HTR-8/SVneo (cell line): ENCODE results near the gene INHBE.
"Not testable (repeated sequence)": the region's sequence is repeated elsewhere in the genome, so short reads cannot be mapped to it uniquely, and the experiment has no call there.

Experiments used
- DNase-seq: peaks from one replicate; pipeline ENCODE4 v3.0.0; 2011; ENCODE audit warnings: low spot score, mixed read lengths; ENCODE audit not compliant: insufficient read length
- FAIRE-seq: peaks from 2 replicates; lab custom pipeline; 2011; peaks lifted over from hg19 to GRCh38; lab: Jason Lieb, UNC

INHBE gene

GRCh38 chr12:57454566-57455373 is at the start of gene INHBE:
Gene INHBE, plus strand, starts transcription at chr12:57455307. Its CDS starts 230 bp downstream, at chr12:57455537.
- no peak for DNase-seq
- no peak for FAIRE-seq

- FAIRE-seq (no peak), DNase-seq (no peak)
These were observed 44.6 kb upstream of the INHBE start for GRCh38 chr12:57410534-57410933.

DNA sequence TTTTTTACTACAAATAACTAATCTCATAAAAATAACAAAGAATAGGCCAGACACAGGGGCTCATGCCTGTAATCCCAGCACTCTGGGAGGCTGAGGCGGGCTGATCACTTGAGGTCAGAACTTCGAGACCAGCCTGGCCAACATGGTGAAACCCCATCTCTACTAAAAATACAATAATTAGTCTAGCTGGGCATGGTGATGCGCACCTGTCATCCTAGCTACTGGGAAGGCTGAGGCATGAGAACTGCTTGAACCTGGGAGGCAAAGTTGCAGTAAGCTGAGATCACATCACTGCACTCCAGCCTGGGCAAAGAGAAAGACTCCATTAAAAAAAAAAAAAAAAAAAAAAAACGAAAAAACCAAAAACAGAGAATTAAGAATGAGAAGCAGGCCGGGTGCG is 40.9 kb upstream of the INHBE start:
- DNase-seq, FAIRE-seq: not testable (repeated sequence)

DNA sequence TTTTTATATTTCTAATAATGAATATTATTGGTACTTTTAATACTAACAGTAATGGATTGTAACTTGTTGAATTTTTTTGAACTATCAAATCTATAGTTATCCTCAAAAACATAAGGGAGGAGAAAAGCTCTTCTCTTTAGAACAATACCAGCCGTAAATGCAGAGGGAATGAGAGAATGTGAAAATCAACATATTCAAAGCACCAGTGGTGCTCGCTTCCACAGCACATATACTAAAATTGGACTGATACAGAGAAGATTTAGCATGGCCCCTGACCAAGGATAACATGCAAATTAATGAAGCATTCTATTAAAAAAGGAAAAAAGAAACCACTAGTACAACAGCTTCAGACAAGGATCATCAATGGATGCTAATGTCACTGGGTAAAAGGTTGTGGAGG is 40.0 kb upstream of the INHBE start:
- DNase-seq (no peak), FAIRE-seq (no peak)

DNA sequence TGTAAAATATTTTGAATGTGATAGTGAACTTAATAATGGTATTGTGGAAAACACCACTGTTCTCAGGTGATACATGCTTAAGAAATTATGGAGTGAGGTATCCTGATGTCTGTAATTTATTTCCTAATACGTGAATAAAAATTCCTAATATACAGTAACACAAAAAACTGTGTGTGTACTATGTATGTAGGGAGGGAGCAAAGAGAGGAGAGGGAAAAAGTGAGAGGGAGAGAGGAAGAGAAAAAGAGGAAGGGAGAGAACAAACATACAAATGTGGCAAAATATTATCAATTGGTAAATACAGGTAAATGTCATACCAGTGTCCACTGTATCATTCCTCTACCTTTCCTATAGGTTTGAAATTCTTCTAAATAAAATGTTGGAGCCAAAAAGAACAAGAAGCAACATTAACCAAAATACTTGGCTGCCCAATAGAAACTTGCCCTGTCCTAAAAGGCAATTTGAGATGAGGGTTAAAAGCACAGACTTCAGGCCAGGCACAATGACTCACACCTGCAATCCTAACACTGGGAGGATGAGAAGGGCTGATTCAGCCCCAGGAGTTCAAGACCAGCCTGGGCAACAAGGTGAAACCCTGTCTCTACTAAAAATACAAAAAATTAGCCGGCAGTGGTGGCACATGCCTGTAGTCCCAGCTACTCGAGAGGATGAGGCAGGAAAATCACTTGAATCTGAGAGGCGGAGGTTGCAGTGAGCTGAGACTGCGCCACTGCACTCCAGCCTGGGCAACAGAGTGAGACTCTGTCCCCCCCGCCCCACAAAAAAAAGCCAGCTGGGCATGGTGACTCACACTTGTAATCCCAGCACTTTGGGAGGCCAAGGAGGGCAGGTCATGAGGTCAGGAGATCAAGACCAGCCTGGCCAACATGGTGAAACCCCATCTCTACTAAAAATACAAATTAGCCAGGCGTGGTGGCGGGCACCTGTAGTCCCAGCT is 38.8 kb upstream of the INHBE start:
- DNase-seq (no peak), FAIRE-seq (no peak)

- DNase-seq = no peak
- FAIRE-seq = no peak
These were observed 36.9 kb upstream of the INHBE start for GRCh38 chr12:57418255-57418654.

GRCh38 chr12:57419495-57419894 is 35.6 kb upstream of the INHBE start:
- FAIRE-seq = no peak
- no peak for DNase-seq

GRCh38 chr12:57420482-57420881 is 34.6 kb upstream of the INHBE start:
- FAIRE-seq (no peak), DNase-seq (no peak)

GRCh38 chr12:57426948-57427347 is 28.2 kb upstream of the INHBE start:
- not testable (repeated sequence) for FAIRE-seq, DNase-seq

DNA sequence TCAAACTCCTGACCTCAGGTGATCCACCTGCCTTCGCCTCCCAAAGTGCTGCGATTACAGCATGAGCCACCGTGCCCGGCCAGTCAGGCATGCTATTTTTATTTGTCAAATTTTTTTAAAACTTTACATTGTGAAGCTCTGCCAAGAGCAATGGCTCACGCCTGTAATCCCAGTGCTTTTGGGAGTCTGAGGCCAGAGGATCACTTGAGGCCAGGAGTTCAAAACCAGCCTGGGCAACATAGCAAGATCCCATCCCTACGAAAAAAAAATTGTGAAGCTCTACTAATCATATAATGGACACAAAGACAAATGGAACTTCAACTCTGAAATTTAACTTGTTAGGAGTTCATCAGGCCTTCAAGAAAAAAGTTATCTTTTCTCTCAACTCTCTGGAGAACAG is 26.1 kb upstream of the INHBE start:
- no peak for FAIRE-seq
- no peak for DNase-seq

DNA sequence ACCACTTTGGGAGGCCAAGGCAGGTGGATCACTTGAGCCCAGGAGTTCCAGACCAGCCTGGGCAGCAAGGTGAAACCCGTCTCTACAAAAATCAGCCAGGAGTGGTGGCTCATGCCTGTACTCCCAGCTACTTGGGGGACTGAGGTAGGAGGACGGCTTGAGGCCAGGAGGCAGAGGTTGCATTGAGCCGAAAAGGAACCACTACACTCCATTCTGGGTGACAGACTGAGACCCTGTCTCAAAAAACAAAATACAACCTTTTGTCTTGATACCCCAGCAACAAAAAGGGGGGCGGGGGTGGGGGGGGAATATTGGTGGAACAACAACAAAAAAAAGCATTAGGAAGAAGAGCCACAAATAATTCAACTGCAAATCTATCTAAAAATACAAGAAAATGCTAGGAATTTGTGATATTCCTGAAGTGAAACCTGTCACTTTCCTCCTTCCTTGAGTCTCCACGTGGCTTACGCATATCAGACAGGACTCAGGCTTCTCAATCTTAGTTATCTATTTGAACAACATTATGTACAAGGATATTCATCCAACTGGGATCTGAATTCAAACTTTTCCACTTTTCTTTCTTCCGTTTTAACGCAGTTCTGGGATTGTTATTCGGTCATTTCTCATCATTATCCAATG is 25.5 kb upstream of the INHBE start:
- no peak for FAIRE-seq
- DNase-seq = no peak

GRCh38 chr12:57430112-57430930 is 24.8 kb upstream of the INHBE start:
- FAIRE-seq (no peak), DNase-seq (no peak)

GRCh38 chr12:57430931-57431566 is 24.1 kb upstream of the INHBE start, which contains the start of gene R3HDM2:
Gene R3HDM2, minus strand, starts transcription at chr12:57431043. Its CDS starts 120,615 bp downstream, at chr12:57310428.
- peak; percentile 95 for DNase-seq
- FAIRE-seq = peak; percentile 54

DNA sequence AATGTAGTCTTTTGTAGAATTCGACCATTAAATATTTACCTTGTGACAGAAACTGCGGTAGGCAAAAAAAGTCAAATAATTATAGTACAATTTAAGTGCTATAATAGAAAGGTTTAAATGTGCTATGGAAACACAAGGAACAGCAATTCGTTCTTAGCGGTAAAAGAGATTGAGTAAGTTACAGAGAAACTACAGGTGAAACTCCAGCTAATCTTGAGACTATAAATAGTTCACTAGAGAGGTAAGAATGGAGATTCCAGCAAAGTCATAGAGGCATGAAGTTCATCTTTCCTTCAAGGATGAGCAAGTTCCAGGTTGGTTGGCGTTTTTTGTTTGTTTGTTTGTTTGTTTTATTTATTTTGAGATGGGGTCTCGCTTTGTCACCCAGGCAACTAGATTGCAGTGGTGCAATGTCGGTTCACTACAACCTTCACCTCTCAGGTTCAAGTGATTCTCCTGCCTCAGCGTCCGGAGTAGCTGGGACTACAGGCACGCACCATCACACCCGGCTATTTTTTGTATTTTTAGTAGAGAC is 23.4 kb upstream of the INHBE start:
- FAIRE-seq (no peak), DNase-seq (no peak)

- DNase-seq = no peak
- FAIRE-seq = no peak
These were observed 21.7 kb upstream of the INHBE start for GRCh38 chr12:57433370-57433769.

DNA sequence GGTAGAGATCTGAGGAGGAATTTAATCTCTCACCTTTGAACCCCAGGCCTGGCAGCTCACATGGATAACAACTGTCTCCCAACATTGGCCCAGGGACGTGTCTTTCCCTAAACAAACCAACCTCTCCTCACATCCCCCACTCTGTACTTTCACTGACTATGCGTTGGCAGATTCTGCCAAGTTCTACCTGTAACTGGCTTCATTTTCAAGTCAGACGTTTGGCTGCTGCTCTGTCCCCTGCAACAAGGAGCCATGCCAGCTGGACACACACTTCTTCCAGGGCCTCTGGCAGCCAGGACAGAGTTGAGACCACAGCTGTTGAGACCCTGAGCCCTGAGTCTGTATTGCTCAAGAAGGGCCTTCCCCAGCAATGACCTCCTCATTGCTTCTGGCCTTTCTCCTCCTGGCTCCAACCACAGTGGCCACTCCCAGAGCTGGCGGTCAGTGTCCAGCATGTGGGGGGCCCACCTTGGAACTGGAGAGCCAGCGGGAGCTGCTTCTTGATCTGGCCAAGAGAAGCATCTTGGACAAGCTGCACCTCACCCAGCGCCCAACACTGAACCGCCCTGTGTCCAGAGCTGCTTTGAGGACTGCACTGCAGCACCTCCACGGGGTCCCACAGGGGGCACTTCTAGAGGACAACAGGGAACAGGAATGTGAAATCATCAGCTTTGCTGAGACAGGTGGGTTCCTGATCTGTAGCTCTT is 20.4 kb upstream of the INHBE start, which contains the start of gene INHBC:
Gene INHBC (plus strand): TSS at position 268 of the 707 bp plus-strand sequence. CDS start 103 bp downstream, at position 371.
- FAIRE-seq = no peak
- DNase-seq = no peak

DNA sequence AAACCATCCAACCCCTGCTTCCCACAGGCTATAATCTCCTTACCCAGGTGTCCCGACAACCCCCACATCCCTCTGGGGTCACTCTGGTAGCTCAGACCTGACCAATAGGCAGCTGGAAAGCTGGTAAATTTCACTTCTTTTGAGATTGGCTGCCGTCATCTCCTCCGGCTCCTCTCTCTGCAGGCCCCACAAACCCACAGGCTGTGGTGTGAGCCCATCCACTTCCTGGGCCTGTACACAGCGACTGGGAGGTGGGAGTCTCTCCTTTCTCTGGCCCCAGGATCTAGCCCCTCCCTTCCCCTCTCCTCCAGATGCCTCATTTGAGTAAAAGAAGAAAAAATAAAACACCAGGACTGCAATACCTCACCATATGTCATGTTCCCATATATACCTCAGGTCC is 19.8 kb upstream of the INHBE start:
- DNase-seq (no peak), FAIRE-seq (no peak)

GRCh38 chr12:57438400-57438799 is 16.7 kb upstream of the INHBE start:
- no peak for DNase-seq
- FAIRE-seq = no peak
